PC-3 (cell line): ENCODE measurements around the gene ATRAID.

Source experiments
- EZH2phosphoT487 ChIP-seq: fragments of 300-600 bp; sonication (generic); IDR thresholded peaks from 2 replicates; pipeline ENCODE4 v1.6.1; 2018; ENCODE audit warnings: mild to moderate bottlenecking, antibody characterized with exemption, low read length, borderline replicate concordance
- TF ChIP-seq, protein P1 (sequence below): fragments of 300-600 bp; sonication (generic); conservative IDR thresholded peaks from 2 replicates; pipeline ENCODE4 v1.5.1; 2017; ENCODE audit warnings: antibody characterized with exemption, low read depth, mild to moderate bottlenecking, low read length

DNA sequence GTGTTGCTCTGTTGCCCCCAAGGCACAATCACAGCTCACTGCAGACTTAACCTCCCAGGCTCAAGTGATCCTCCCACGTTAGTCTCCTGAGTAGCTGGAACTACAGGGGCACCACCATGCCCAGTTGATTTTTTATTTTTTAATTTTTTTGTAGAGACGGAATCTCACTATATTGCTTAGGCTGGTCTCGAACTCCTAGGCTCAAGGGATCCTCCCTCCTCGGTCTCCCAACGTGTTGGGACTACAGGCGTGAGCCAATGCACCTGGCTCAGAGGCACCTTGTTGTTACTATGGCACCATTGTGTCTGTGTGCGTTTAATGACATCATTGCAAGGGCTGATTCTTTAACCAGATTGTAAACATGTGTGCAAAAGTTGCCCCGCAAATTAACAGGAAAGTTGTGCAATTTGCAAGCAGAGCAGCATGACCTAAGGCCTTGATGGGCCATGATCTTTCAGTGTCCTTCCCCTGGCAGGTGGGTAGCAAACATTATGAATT, 40.4 kb upstream of the ATRAID start:
- TF ChIP-seq, protein P1, sequence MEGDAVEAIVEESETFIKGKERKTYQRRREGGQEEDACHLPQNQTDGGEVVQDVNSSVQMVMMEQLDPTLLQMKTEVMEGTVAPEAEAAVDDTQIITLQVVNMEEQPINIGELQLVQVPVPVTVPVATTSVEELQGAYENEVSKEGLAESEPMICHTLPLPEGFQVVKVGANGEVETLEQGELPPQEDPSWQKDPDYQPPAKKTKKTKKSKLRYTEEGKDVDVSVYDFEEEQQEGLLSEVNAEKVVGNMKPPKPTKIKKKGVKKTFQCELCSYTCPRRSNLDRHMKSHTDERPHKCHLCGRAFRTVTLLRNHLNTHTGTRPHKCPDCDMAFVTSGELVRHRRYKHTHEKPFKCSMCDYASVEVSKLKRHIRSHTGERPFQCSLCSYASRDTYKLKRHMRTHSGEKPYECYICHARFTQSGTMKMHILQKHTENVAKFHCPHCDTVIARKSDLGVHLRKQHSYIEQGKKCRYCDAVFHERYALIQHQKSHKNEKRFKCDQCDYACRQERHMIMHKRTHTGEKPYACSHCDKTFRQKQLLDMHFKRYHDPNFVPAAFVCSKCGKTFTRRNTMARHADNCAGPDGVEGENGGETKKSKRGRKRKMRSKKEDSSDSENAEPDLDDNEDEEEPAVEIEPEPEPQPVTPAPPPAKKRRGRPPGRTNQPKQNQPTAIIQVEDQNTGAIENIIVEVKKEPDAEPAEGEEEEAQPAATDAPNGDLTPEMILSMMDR, result no peak
- no peak for TF ChIP-seq EZH2phosphoT487
